Ishikawa (cell line): Measurements from ENCODE around the gene ZNF576.

Experiments used
- CEBPB ChIP-seq: IDR thresholded peaks from 2 replicates; pipeline ENCODE4 v1.6.1; 2012
- CREB1 ChIP-seq: IDR thresholded peaks from 2 replicates; pipeline ENCODE4 v1.6.1; 2012; ENCODE audit warnings: low read depth
- EGR1 ChIP-seq: IDR thresholded peaks from 2 replicates; pipeline ENCODE4 v1.6.1; 2012
- EP300 ChIP-seq: IDR thresholded peaks from 2 replicates; pipeline ENCODE4 v1.6.1; 2012; ENCODE audit warnings: borderline replicate concordance
- FOXM1 ChIP-seq: IDR thresholded peaks from 2 replicates; pipeline ENCODE4 v1.6.1; 2012; ENCODE audit warnings: low read depth, borderline replicate concordance
- MAX ChIP-seq: IDR thresholded peaks from 2 replicates; pipeline ENCODE4 v1.6.1; 2012
- NFIC ChIP-seq: IDR thresholded peaks from 2 replicates; pipeline ENCODE4 v1.6.1; 2012
- RAD21 ChIP-seq: IDR thresholded peaks from 2 replicates; pipeline ENCODE4 v1.6.1; 2012; ENCODE audit warnings: low read depth
- REST ChIP-seq: IDR thresholded peaks from 2 replicates; pipeline ENCODE4 v1.6.1; 2012; ENCODE audit warnings: low read depth, mild to moderate bottlenecking
- TAF1 ChIP-seq: IDR thresholded peaks from 2 replicates; pipeline ENCODE4 v1.6.1; 2012; ENCODE audit warnings: low read depth, mild to moderate bottlenecking
- YY1 ChIP-seq: IDR thresholded peaks from 2 replicates; pipeline ENCODE4 v1.6.1; 2012; ENCODE audit warnings: low read depth
- TF ChIP-seq, protein P1 (sequence below): IDR thresholded peaks from 2 replicates; pipeline ENCODE4 v1.6.1; 2012

DNA sequence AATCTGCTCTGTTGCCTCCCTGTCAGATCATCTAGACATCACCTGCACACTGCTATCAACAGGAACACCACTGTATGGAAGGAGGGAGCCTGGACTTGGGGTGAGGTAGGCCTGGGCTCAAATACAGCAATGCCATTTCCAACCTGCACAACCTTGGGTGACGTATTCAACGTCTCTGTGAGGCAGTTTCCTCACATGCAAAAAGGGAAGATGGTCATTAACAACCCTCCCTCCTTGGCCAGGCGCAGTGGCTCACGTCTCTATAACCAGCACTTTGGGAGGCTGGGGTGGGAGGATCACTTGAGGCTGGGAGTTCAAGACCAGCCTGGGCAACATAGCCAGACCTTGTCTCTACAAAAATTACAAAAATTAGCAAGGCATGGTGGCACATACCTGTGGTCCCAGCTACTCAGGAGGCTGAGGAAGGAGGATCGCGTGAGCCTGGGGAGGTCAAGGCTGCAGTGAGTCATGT lies 34.1 kb upstream of the ZNF576 start:
- TF ChIP-seq, protein P1, sequence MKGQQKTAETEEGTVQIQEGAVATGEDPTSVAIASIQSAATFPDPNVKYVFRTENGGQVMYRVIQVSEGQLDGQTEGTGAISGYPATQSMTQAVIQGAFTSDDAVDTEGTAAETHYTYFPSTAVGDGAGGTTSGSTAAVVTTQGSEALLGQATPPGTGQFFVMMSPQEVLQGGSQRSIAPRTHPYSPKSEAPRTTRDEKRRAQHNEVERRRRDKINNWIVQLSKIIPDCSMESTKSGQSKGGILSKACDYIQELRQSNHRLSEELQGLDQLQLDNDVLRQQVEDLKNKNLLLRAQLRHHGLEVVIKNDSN: no peak
- TF ChIP-seq TAF1 (no peak), MAX (no peak), CEBPB (no peak), EGR1 (no peak), NFIC (no peak), EP300 (no peak), REST (no peak), FOXM1 (no peak), RAD21 (no peak), YY1 (no peak), CREB1 (no peak)
